Transverse colon (tissue), 4 donors: ENCODE results near the gene BMERB1. TPM values are rescaled to one million over a fixed set of nuclear protein-coding genes. Genes with fewer than 3 reads are reported as not detected.
A peak's percentile ranks its signal among the peaks of the same experiment; 100 is the strongest.

ENCODE experiments used
- DNase-seq: peaks from one replicate; pipeline ENCODE4 v3.0.0-alpha.2; 2019
- H3K27ac ChIP-seq, 4 donors: fragments of 200-600 bp; sonication (generic); 2 replicates each; pipeline ENCODE4 v1.5.1; 2016 to 2018; ENCODE audit warnings: inconsistent platforms in 4 of 4
- H3K27me3 ChIP-seq: fragments of 200-600 bp; sonication (generic); 2 replicates; pipeline ENCODE4 v1.5.1; 2017; ENCODE audit warnings: inconsistent platforms
- H3K36me3 ChIP-seq, 4 donors: fragments of 200-600 bp; sonication (generic); 2 replicates each; pipeline ENCODE4 v1.5.1; 2017 to 2019; ENCODE audit warnings: inconsistent platforms in 4 of 4
- H3K4me1 ChIP-seq, 4 donors: fragments of 200-600 bp; sonication (generic); 2 replicates each; pipeline ENCODE4 v1.5.1; 2017 to 2020; ENCODE audit warnings: inconsistent platforms in 4 of 4
- H3K4me3 ChIP-seq, 4 donors: fragments of 200-600 bp; sonication (generic); 1 replicate in 1 of 4; 2 replicates in 3 of 4; pipeline versions ENCODE4 v1.5.1 to v1.6.1; 2017 to 2019; ENCODE audit warnings: inconsistent platforms in 4 of 4
- H3K9me3 ChIP-seq, 2 donors: fragments of 200-600 bp; sonication (generic); 2 replicates each; pipeline ENCODE4 v1.5.1; 2017 to 2019; ENCODE audit warnings: inconsistent platforms in 2 of 2
- CTCF ChIP-seq, 5 experiments: fragments of 200-600 bp in 3 of 5; fragments of 450-650 bp in 2 of 5; sonication (generic) in 3 of 5; IDR thresholded peaks; 1 replicate in 2 of 5; 2 replicates in 3 of 5; pipeline ENCODE4 v1.5.1; 2016 to 2017; ENCODE audit warnings: antibody characterized with exemption in 5 of 5, inconsistent platforms in 3 of 5, mild to moderate bottlenecking in 2 of 5, moderate library complexity in 1 of 5
- EP300 ChIP-seq: sonication (generic); formaldehyde crosslinking; IDR thresholded peaks from one replicate; pipeline ENCODE4 v1.6.1; 2017; ENCODE audit warnings: antibody characterized with exemption, low read depth
- POLR2A ChIP-seq: fragments of 450-650 bp; IDR thresholded peaks from one replicate; pipeline ENCODE4 v1.6.1; 2016; ENCODE audit warnings: antibody characterized with exemption, mild to moderate bottlenecking, moderate library complexity
- POLR2AphosphoS5 ChIP-seq, 3 donors: sonication (generic); formaldehyde crosslinking; IDR thresholded peaks; one replicate each; pipeline ENCODE4 v1.6.1; 2016; ENCODE audit warnings: antibody characterized with exemption in 3 of 3
- WGBS, 2 donors: methylation state at CpG; one replicate each; pipeline ENCODE4 v1.1.5; 2018; ENCODE audit warnings: low coverage in 1 of 2; 5-methylcytosine and 5-hydroxymethylcytosine counted together
- in situ Hi-C, 4 donors: fragments of 200-750 bp; cut with MboI; loops; one replicate each; pipeline versions ENCODE4 v1.15.0 to v1.15.1; 2017; ENCODE audit warnings: low sequenced_read_pairs in 3 of 4, low pct_ligation_motif_present in 1 of 4, low pct_unique_long_range_greater_than_20kb in 1 of 4
- intact Hi-C: fragments of 100-400 bp; cut with DNase I; formaldehyde crosslinking; loops from one replicate; pipeline ENCODE4 v1.15.1; 2023; ENCODE audit warnings: low total_unique reads
- total RNA-seq, 4 donors: library from RNA; depleted of rRNA; stranded (reverse); fragments of >200 nt; gene quantifications; one replicate each; pipeline ENCODE4 v1.1.0, GENCODE V29; 2016

The BMERB1 gene
- total RNA-seq, 4 donors from 2014 or later: 8.6 to 65.1 (median 14.1) TPM

GRCh38 chr16:15434079-15434424, 336 bp upstream of the BMERB1 start:
- in situ Hi-C loops: loop anchor here in 1 of 4 donors (25.0 kb wide), 1 partner anchor 103 kb away; no protein-coding TSS in a partner anchor
- Histone ChIP-seq H3K9me3 (no peaks in the 10 kb centered on the region), H3K4me3 (peak overlapping the region in 3 of 4 donors; percentile 49 to 76 (median 64)), H3K27me3 (peaks cover 37% of the 10 kb centered on the region), H3K36me3 (no peaks in the 10 kb centered on the region), H3K4me1 (peaks cover 0 to 21% (median 4%) of the 10 kb centered on the region in 4 donors), H3K27ac (peak overlapping the region; percentile 78 to 87 (median 85))
- DNase-seq: no peak
- TF ChIP-seq CTCF (IDR thresholded peaks at IDR 0.05) (no peak), POLR2A (no peak)
- whole genome bisulfite sequencing, 2 donors: 43 to 47% methylated on average over 6 to 12 of the region's 12 CpGs
- intact Hi-C loops: no loop called here

- 15 to 22% methylated on average over 3 to 18 of the region's 22 CpGs for WGBS, 2 donors
- H3K27ac ChIP-seq: peak overlapping the region; percentile 78 to 87 (median 85)
- peaks cover 0 to 26% (median 5%) of the 10 kb centered on the region in 4 donors for H3K4me1 ChIP-seq
- TF ChIP-seq CTCF (IDR thresholded peaks at IDR 0.05) (no peak), POLR2AphosphoS5 (IDR thresholded peaks at IDR 0.05) (no peak), POLR2A (no peak), EP300 (no peak)
- peak overlapping the region; percentile 49 to 76 (median 66) for H3K4me3 ChIP-seq
- intact Hi-C loops (no loop called here), in situ Hi-C loops (loop anchor here in 1 of 4 donors (25.0 kb wide), 1 partner anchor 102 kb away; no protein-coding TSS in a partner anchor)
- no peaks in the 10 kb centered on the region for H3K9me3 ChIP-seq
- peaks cover 37% of the 10 kb centered on the region for H3K27me3 ChIP-seq
- DNase-seq: no peak
- H3K36me3 ChIP-seq: no peaks in the 10 kb centered on the region
Measured at GRCh38 chr16:15435216-15435864, 952 bp downstream of the BMERB1 start.

- H3K4me3 ChIP-seq: no peak overlapping the region
- no peak overlapping the region for H3K27ac ChIP-seq
- no peaks in the 10 kb centered on the region for H3K9me3 ChIP-seq
- in situ Hi-C loops: loop anchor here in 1 of 4 donors (25.0 kb wide), 1 partner anchor 98 kb away; no protein-coding TSS in a partner anchor
- H3K4me1 ChIP-seq: peaks cover 0 to 31% (median 5%) of the 10 kb centered on the region in 4 donors
- intact Hi-C loops: loop anchor here (2.0 kb wide), 1 partner anchor 758 kb away; no protein-coding TSS in a partner anchor
- 86 to 92% methylated on average over 3 to 4 of the region's 4 CpGs for WGBS, 2 donors
- peaks cover 23% of the 10 kb centered on the region for H3K27me3 ChIP-seq
- TF ChIP-seq POLR2A (no peak), CTCF (IDR thresholded peaks at IDR 0.05) (no peak), EP300 (no peak), POLR2AphosphoS5 (IDR thresholded peaks at IDR 0.05) (no peak)
- no peak for DNase-seq
- H3K36me3 ChIP-seq: no peaks in the 10 kb centered on the region
Measured at GRCh38 chr16:15439102-15439501, 4.7 kb downstream of the BMERB1 start.

DNA sequence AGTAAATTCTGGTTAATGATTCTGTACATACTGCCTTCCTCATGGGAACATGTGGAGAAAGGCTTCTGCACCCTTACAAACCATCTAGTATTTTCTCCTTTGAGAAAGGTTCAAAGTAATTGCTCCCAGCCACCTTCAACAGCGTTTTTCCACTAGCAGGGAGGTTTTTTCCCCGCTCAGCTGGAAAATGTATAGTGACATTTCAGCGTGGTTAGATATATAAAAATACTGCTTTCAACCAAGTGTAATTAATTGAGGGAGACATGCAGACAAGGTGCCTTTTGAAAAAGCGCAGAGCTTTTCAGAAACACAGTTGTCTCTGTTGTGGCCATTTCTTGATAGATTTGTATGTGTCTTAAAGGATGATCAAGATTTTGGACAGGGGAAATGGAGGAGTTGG, 5.1 kb downstream of the BMERB1 start:
- H3K9me3 ChIP-seq: no peaks in the 10 kb centered on the region
- DNase-seq: no peak
- TF ChIP-seq CTCF (IDR thresholded peaks at IDR 0.05) (no peak), POLR2AphosphoS5 (IDR thresholded peaks at IDR 0.05) (no peak), EP300 (no peak), POLR2A (no peak)
- peaks cover 19% of the 10 kb centered on the region for H3K27me3 ChIP-seq
- H3K27ac ChIP-seq: peak overlapping the region in 3 of 4 donors; percentile 13 to 33 (median 26)
- WGBS, 2 donors: 81 to 84% methylated on average over 4 of the region's 4 CpGs
- in situ Hi-C loops (loop anchor here in 1 of 4 donors (25.0 kb wide), 1 partner anchor 98 kb away; no protein-coding TSS in a partner anchor), intact Hi-C loops (loop anchor here (2.0 kb wide), 1 partner anchor 757 kb away; no protein-coding TSS in a partner anchor)
- H3K36me3 ChIP-seq: no peaks in the 10 kb centered on the region
- H3K4me1 ChIP-seq: peaks cover 0 to 27% (median 5%) of the 10 kb centered on the region in 4 donors
- H3K4me3 ChIP-seq: no peak overlapping the region
